H1 (cell line): ENCODE results near the gene SGMS2. TPM values are rescaled to one million over a fixed set of nuclear protein-coding genes. Genes with fewer than 3 reads are reported as not detected.

Experiments
- FOSL1 ChIP-seq: IDR thresholded peaks from 2 replicates; pipeline ENCODE4 v1.6.1; 2011; ENCODE audit warnings: mild to moderate bottlenecking, low read depth, low read length, moderate library complexity; ENCODE audit not compliant: insufficient read depth
- KDM4A ChIP-seq: IDR thresholded peaks from one replicate; pipeline ENCODE4 v1.7.1; 2012; ENCODE audit warnings: low read depth, mild to moderate bottlenecking, moderate library complexity, low read length, inconsistent platforms; ENCODE audit not compliant: severe bottlenecking
- MAFK ChIP-seq: IDR thresholded peaks from 2 replicates; pipeline ENCODE4 v1.6.1; 2012; ENCODE audit warnings: low read depth, mild to moderate bottlenecking, improper control_type of control experiment, low read length
- POLR2A ChIP-seq, 2 experiments: IDR thresholded peaks; 1 replicate in 1 of 2; 2 replicates in 1 of 2; pipeline ENCODE4 v1.6.1; 2011; ENCODE audit warnings: low read depth in 2 of 2, low read length in 2 of 2, mild to moderate bottlenecking in 2 of 2; ENCODE audit errors: control extremely low read depth in 1 of 2
- RAD21 ChIP-seq, 2 experiments: IDR thresholded peaks in 1 of 2; conservative IDR thresholded peaks in 1 of 2; 2 replicates each; pipeline ENCODE4 v1.6.1; 2011; ENCODE audit warnings: low read depth in 2 of 2, low read length in 2 of 2, improper control_type of control experiment in 1 of 2, inconsistent platforms in 1 of 2, mild to moderate bottlenecking in 1 of 2, moderate library complexity in 1 of 2
- SAP30 ChIP-seq: fragments of 300-600 bp; sonication (generic); IDR thresholded peaks from 2 replicates; pipeline ENCODE4 v1.7.1; 2012; ENCODE audit warnings: low read length, moderate library complexity, mild to moderate bottlenecking, inconsistent platforms; ENCODE audit not compliant: insufficient read depth, insufficient replicate concordance
- polyA plus RNA-seq, 7 experiments: library from polyadenylated mRNA; depleted of rRNA in 3 of 7; stranded (reverse) in 5 of 7; unstranded in 2 of 7; fragments of >200 nt in 5 of 7; fragments of 200-250 nt in 2 of 7; gene quantifications; 1 replicate in 5 of 7; 2 replicates in 1 of 7; 4 replicates in 1 of 7; pipeline versions ENCODE4 v1.2.1 to v1.2.3, GENCODE V29; 2011 to 2013; ENCODE audit warnings: missing spikeins in 2 of 7, mixed read lengths in 2 of 7
- total RNA-seq: library from RNA; stranded (reverse); fragmentation: NEBNext Ultra II Directional; extraction: Animal tissue kit (Norgen Biotek cat#: 25700); gene quantifications from 2 replicates; pipeline ENCODE4 v1.2.1, GENCODE V29; 2021
- TF ChIP-seq, protein P1 (sequence below), 3 experiments: IDR thresholded peaks; 1 replicate in 2 of 3; 2 replicates in 1 of 3; pipeline versions ENCODE4 v1.5.1 to v1.6.1; 2011; ENCODE audit warnings: low read length in 3 of 3, mild to moderate bottlenecking in 3 of 3, inconsistent platforms in 2 of 3, low read depth in 1 of 3, moderate library complexity in 1 of 3; ENCODE audit not compliant: insufficient read depth in 1 of 3; ENCODE audit errors: control extremely low read depth in 1 of 3

Gene SGMS2
- total and polyA plus RNA-seq, 2 of the 8 experiments (the other 6 are each of a cell fraction or from before 2014, with no cell fraction given): 0.04 to 1.3 TPM

DNA sequence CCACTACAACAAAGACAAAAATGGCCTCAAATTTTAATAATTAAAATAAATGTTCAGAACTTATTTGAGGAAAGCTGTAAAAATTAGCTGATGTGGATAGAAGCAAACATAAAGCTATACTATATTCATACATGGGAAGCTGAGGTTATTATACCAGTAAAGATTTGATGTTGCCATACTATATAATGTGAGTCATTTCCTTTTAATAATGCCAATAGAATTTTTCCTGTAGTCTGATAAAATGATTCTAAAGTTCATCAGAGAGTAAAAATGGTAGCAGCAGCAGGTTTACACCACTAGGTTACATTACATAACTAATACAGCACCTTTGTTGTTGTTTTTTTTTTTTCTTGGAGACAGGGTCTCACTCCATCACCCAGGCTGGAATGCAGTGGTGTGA is 61.1 kb downstream of the SGMS2 start (continued):
- TF ChIP-seq, protein P1, sequence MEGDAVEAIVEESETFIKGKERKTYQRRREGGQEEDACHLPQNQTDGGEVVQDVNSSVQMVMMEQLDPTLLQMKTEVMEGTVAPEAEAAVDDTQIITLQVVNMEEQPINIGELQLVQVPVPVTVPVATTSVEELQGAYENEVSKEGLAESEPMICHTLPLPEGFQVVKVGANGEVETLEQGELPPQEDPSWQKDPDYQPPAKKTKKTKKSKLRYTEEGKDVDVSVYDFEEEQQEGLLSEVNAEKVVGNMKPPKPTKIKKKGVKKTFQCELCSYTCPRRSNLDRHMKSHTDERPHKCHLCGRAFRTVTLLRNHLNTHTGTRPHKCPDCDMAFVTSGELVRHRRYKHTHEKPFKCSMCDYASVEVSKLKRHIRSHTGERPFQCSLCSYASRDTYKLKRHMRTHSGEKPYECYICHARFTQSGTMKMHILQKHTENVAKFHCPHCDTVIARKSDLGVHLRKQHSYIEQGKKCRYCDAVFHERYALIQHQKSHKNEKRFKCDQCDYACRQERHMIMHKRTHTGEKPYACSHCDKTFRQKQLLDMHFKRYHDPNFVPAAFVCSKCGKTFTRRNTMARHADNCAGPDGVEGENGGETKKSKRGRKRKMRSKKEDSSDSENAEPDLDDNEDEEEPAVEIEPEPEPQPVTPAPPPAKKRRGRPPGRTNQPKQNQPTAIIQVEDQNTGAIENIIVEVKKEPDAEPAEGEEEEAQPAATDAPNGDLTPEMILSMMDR (IDR thresholded peaks at IDR 0.05; ENCODE audit: control extremely low read depth in 1 of 3, insufficient read depth in 1 of 3, low read depth in 1 of 3, low read length in 3 of 3): no peak
- TF ChIP-seq FOSL1 (no peak), RAD21 (IDR thresholded peaks at IDR 0.05 in 1 of 2, conservative IDR thresholded peaks at IDR 0.05 in 1 of 2; ENCODE audit: low read depth in 2 of 2, low read length in 2 of 2) (no peak), SAP30 (no peak), MAFK (no peak), KDM4A (no peak), POLR2A (IDR thresholded peaks at IDR 0.05; ENCODE audit: control extremely low read depth in 1 of 2, low read depth in 2 of 2, low read length in 2 of 2) (no peak)
